ENCODE measurements around the gene FUZ. TPM values are rescaled to one million over a fixed set of nuclear protein-coding genes. Genes with fewer than 3 reads are reported as not detected.
A peak's percentile ranks its signal among the peaks of the same experiment; 100 is the strongest.

FUZ gene
- total RNA-seq, 1 experiment from 2014 or later: 1.1 TPM

DNA sequence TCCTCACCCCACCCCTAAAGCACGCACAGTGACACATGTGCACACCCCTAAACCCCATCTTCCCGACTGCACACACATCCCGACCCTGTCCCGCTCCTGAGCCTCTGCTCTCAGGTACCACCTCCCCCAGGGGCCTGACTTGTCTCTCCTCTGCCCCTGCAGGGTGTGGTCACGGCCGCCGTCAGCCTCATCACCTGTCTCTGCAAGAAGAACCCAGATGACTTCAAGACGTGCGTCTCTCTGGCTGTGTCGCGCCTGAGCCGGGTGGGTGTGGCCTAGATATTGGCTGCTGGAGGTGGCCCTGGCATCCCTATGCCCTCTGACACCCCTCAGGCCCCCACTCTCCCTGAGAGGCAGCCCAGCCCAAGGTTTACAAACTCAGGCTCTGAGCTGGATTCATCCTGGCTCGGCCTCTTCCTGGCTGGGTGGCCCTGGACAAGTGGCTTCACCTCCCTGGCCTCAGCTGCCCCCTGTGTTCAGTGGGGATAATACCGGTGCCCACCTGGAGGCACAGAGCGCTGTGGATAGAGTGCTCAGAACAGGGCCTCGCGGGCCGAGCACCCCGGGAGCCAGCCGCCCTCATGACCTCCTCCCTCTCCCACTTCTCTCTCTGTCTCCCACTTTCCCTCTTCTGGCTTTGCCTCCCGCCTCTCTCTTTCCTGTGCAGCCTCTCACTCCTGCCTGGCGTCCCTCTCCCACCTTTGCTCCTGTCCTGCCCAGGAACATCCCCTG lies 20.1 kb downstream of the FUZ start:
- Histone ChIP-seq H2AFZ (ENCODE audit: low read depth, low read length, poor library complexity, severe bottlenecking) (no peak overlapping the region), H3K79me2 (ENCODE audit: insufficient read depth, low read length) (no peaks in the 10 kb centered on the region), H3K9me2 (ENCODE audit: insufficient read depth) (no peaks in the 10 kb centered on the region), H3K4me1 (ENCODE audit: control insufficient read depth in 1 of 2, insufficient read depth in 2 of 2, low read length in 2 of 2) (peaks cover 3 to 14% of the 10 kb centered on the region in 2 experiments; a peak in 3 of 4 replicates), H3K9me3 (ENCODE audit: control insufficient read depth in 1 of 2, insufficient read depth in 1 of 2, low read depth in 1 of 2, low read length in 2 of 2) (no peaks in the 10 kb centered on the region), H3K9ac (ENCODE audit: low read length) (peak overlapping the region; percentile 35), H3K36me3 (ENCODE audit: control insufficient read depth in 1 of 2, insufficient read depth in 2 of 2, low read length in 2 of 2) (peaks cover 16 to 30% of the 10 kb centered on the region in 2 experiments; a peak in 3 of 4 replicates), H3K4me3 (replicated peaks in 1 of 2; ENCODE audit: low read depth in 1 of 2, low read length in 2 of 2) (no peak overlapping the region), H3K4me2 (ENCODE audit: low read length) (peak overlapping the region; percentile 64), H3K27ac (ENCODE audit: low read depth, low read length) (peak overlapping the region; percentile 57), H4K20me1 (ENCODE audit: insufficient read depth) (no peaks in the 10 kb centered on the region), H3K27me3 (ENCODE audit: insufficient read depth, low read length) (no peaks in the 10 kb centered on the region)
- RAD21 ChIA-PET (ENCODE audit: low non-redundant PET in 1 of 2, low total read pairs in 2 of 2, uncharacterized antibody in 2 of 2, unreplicated experiment in 2 of 2): no interaction called here
- CTCF ChIA-PET: interaction anchor here (1.2 kb wide), 1 partner anchor 12 kb away, joined by 3 read pairs; no protein-coding TSS in a partner anchor
- no TSS peak for BruUV-seq (replicated peaks)
- intact Hi-C loops (cut with micrococcal nuclease): no loop called here
- no peak for DNase-seq (ENCODE audit: low read depth, low spot score)
- TF ChIP-seq RAD21 (IDR thresholded peaks at IDR 0.05; ENCODE audit: low read depth) (no peak), ZNF274 (IDR thresholded peaks at IDR 0.05; ENCODE audit: low read depth, low read length) (no peak), SRF (IDR thresholded peaks at IDR 0.05; ENCODE audit: low read depth) (no peak), ATF3 (IDR thresholded peaks at IDR 0.05) (no peak), ELF1 (IDR thresholded peaks at IDR 0.05; ENCODE audit: borderline replicate concordance, low read depth) (no peak), CTCF (IDR thresholded peaks at IDR 0.05 in 2 of 3, conservative IDR thresholded peaks at IDR 0.05 in 1 of 3; ENCODE audit: borderline replicate concordance in 1 of 3, insufficient read depth in 1 of 3, low read depth in 2 of 3, low read length in 2 of 3) (no peak), EZH2phosphoT487 (IDR thresholded peaks at IDR 0.05; ENCODE audit: borderline replicate concordance) (no peak), POLR2AphosphoS5 (IDR thresholded peaks at IDR 0.05; ENCODE audit: low read depth, low read length) (no peak), EZH2 (IDR thresholded peaks at IDR 0.05) (no peak), JUND (IDR thresholded peaks at IDR 0.05) (no peak), ZFX (IDR thresholded peaks at IDR 0.05) (no peak)
- peak; percentile 61 for ATAC-seq
- POLR2A ChIA-PET: interaction anchor here (1.1 kb wide), 1 partner anchor 151 kb away, joined by 4 read pairs; the partner anchor contains the start of gene SCAF1

Measured in HCT116 (cell line).